ENCODE results near the gene WNK2.

The WNK2 gene

GRCh38 chr9:93228453-93228852, 44.5 kb downstream of the WNK2 start:
- no peak overlapping the region for H3K4me3 ChIP-seq (ENCODE audit: low read depth, low read length)

GRCh38 chr9:93229636-93230035, 45.7 kb downstream of the WNK2 start:
- no peak for DNase-seq (ENCODE audit: low read depth)
- no peak overlapping the region for H3K4me3 ChIP-seq (ENCODE audit: low read depth, low read length)

More at GRCh38 chr9:93228453-93228852, 44.5 kb downstream of the WNK2 start:
- no peak for DNase-seq (ENCODE audit: low read depth)

- no peak for DNase-seq (ENCODE audit: low read depth)
- no peak overlapping the region for H3K4me3 ChIP-seq (ENCODE audit: low read depth, low read length)
Measured at GRCh38 chr9:93230185-93230584, 46.2 kb downstream of the WNK2 start.

GRCh38 chr9:93230601-93231000, 46.7 kb downstream of the WNK2 start:
- no peak overlapping the region for H3K4me3 ChIP-seq (ENCODE audit: low read depth, low read length)
- no peak for DNase-seq (ENCODE audit: low read depth)

DNA sequence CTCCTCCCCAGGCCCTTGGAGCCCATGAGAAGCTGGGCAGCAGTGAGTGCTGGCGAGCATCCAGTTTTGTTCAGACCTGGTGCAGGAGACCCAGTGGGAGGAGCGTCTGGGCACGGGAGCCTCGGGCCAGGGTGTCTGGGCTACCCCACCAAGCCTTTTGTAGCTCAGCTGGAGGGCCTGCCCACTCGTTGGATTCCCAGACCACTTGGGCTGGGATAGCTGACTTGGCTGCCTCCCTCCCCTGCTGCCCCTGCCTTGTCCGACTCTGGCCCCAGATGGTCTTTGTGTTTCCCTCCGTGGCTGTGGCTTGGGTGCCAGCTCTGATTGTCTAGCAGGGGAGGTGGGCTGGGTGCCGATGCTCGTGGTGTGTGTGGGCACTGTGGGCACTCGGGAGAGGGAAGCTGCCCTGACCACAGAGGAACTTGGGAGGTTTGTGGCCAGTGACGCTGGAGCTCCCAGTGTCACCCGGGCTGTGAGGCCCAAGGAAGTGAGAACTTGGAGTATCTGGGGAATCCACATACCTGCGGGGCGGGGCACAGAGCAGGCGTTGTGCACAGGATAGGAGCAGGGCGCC, 47.3 kb downstream of the WNK2 start:
- no peak overlapping the region for H3K4me3 ChIP-seq (ENCODE audit: low read depth, low read length)
- DNase-seq (ENCODE audit: low read depth): no peak

GRCh38 chr9:93231716-93232115, 47.8 kb downstream of the WNK2 start:
- no peak for DNase-seq (ENCODE audit: low read depth)
- no peak overlapping the region for H3K4me3 ChIP-seq (ENCODE audit: low read depth, low read length)

GRCh38 chr9:93232388-93232960, 48.5 kb downstream of the WNK2 start:
- DNase-seq (ENCODE audit: low read depth): no peak
- H3K4me3 ChIP-seq (ENCODE audit: low read depth, low read length): no peak overlapping the region

GRCh38 chr9:93233033-93233432, 49.1 kb downstream of the WNK2 start:
- no peak for DNase-seq (ENCODE audit: low read depth)
- no peak overlapping the region for H3K4me3 ChIP-seq (ENCODE audit: low read depth, low read length)

DNA sequence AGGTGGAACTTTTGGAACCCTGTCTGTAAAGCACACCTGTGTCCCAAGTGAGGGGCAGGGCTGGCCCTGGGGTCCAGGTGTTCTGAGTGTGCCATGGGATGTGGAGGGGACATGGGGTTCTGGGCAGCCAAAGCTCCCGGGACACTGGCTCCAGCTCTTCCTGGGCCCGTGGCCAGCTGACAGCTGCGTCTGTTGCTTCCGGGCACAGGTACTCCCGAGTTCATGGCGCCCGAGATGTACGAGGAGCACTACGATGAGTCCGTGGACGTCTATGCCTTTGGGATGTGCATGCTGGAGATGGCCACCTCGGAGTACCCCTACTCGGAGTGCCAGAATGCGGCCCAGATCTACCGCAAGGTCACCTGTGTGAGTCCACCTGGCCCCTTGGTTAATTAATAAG, 50.7 kb downstream of the WNK2 start:
- DNase-seq (ENCODE audit: low read depth): no peak
- no peak overlapping the region for H3K4me3 ChIP-seq (ENCODE audit: low read depth, low read length)

GRCh38 chr9:93235300-93235960, 51.5 kb downstream of the WNK2 start:
- H3K4me3 ChIP-seq (ENCODE audit: low read depth, low read length): no peak overlapping the region
- no peak for DNase-seq (ENCODE audit: low read depth)

DNA sequence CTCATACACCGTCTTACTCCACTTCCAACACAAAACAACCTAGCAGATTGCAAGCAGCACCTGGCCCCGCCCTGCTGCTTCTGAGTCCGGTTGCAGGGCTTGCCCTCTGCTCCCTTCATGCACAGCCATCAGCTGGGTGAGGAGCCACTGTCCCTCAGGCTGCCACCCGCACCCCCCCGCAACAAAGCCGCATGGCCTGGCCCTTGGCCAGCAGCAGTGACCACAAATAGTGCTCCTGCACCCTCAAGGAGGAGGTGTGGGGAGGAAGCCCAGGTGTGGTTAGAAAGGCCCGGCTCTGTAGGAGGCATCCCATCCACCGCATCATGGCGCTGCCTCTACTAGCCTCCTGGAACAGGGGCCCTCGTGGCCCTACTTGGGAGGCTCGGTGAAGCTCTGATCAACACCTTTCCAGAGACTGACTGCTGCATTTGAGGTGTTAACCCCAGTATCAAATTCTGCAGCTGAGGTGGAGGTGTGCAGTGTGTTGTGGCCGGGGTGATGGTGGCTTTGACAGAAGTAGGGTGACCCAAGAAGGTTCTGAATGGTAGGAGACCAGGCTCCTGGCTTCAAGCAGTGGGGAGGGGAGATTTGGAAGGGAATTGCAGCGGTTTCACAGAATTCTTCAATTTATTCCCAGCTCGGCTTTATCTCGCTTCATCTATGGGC, 52.7 kb downstream of the WNK2 start:
- no peak for DNase-seq (ENCODE audit: low read depth)
- H3K4me3 ChIP-seq (ENCODE audit: low read depth, low read length): no peak overlapping the region

DNA sequence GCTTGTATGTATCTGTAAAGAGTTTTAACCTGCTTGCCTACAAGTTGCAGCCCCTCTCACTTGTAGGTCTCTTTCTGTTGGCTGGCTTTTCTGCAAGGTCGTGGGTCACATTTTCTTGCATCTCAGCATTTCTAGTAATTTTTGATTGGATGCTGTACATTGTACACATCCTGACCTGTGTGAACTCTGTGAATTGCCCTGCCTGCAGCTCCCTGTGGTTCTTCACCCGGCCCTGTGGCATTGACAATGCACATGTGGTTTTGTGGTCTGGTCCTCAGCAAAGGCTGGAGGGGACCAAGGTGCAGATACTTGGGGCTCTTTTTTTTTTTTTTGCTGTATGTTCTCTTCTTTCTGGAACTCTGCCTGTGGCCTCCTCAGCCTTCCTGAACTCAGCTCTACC, 53.6 kb downstream of the WNK2 start:
- no peak overlapping the region for H3K4me3 ChIP-seq (ENCODE audit: low read depth, low read length)
- no peak for DNase-seq (ENCODE audit: low read depth)

DNA sequence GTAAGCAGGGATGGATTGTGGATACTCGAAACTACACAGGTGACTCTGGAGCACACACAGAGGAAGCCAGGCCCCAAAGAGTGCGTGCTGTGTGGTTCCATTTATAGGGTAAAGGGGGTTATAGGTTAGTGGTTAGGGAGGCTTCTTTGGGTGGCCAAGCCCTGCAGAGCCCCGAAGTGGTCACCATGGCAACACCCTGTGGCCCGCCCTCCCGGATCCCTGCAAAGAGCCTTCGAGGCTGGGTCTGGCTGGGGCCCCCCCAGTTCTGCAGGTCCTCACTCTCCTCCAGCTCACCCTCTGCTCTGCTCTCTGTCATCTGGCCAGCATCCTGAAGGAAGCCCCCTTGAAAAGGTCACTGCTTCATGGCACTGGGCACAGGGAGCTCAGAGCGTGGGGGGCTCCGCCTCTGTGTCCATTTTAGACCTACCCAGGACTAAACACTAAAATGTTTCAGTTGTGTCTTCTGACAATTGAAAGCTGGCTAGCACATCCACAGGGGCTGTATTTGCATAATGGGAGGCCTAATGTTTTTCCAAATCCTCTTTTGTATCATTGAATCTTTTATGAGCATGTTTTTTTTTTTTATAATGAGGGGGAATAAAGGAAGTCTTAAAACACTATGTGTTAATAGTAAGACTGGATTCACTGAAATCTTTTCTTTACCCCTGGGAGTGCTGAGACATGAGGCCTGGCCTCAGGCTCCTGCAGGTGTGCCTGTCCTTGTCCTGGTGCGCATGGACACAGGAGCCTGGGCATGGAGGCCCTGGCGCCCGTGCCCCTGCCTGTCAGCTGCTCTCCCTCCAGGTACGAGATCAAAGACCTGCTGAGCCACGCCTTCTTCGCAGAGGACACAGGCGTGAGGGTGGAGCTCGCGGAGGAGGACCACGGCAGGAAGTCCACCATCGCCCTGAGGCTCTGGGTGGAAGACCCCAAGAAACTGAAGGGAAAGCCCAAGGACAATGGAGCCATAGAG, 55.3 kb downstream of the WNK2 start:
- no peak for DNase-seq (ENCODE audit: low read depth)
- no peak overlapping the region for H3K4me3 ChIP-seq (ENCODE audit: low read depth, low read length)

DNA sequence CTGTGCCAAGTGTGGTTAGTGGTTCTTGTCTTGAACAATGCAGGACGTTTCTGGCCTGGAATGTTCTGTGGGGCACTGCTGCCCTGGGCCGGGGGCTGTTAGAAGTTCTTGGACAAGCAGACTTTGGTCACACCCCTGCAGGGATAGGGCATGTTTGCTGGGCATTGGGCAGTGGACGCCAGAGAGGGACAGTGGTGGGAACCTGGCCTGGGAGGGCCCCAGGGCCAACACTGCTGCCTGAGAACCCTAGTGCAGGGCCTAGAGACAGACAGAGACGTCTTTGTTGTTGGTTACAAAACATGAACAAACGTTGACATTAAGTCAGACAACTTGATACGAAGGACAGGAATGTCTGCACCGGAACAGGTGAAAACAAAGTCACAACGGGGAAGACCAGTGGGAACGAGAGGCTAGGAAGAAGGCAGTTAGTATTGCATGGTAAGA, 57.0 kb downstream of the WNK2 start:
- DNase-seq (ENCODE audit: low read depth): no peak
- no peak overlapping the region for H3K4me3 ChIP-seq (ENCODE audit: low read depth, low read length)

GRCh38 chr9:93243112-93243511, 59.2 kb downstream of the WNK2 start:
- no peak overlapping the region for H3K4me3 ChIP-seq (ENCODE audit: low read depth, low read length)
- DNase-seq (ENCODE audit: low read depth): no peak

- DNase-seq (ENCODE audit: low read depth): no peak
- no peak overlapping the region for H3K4me3 ChIP-seq (ENCODE audit: low read depth, low read length)
Measured at GRCh38 chr9:93244101-93244500, 60.2 kb downstream of the WNK2 start.

- no peak overlapping the region for H3K4me3 ChIP-seq (ENCODE audit: low read depth, low read length)
- DNase-seq (ENCODE audit: low read depth): no peak
Measured at GRCh38 chr9:93244510-93245436, 60.8 kb downstream of the WNK2 start.

DNA sequence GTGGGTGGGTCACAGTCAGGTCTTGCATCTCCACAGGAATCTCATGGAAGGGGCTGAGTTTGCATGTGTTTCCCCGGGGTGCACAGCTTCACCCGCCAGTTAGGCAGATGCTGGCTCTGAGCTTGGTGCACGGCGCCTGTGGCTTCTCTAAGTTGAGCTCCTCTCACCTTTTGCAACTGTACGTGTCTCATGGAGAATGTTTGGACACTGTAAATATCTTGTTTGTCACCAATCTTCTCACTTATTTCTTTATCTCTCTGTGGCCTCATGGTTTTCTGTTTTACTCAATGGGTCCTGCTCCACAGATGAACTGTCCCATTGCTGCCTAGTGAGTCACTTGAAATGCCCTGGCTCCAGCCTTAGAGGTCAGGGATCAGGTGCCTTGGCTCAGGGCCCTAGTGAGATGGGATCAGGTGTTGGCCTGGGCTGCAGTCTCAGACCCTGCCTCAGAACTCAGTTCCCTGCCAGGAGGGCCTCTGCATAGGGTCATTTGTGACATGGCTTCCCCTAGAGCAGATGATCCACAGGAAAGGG, 61.6 kb downstream of the WNK2 start:
- no peak for DNase-seq (ENCODE audit: low read depth)

More for the DNA sequence above, 61.6 kb downstream of the WNK2 start:
- no peak overlapping the region for H3K4me3 ChIP-seq (ENCODE audit: low read depth, low read length)
